HG03565 (cell line): ENCODE data around the gene PTPRG.
"Not testable (repeated sequence)": the region's sequence is repeated elsewhere in the genome, so short reads cannot be mapped to it uniquely, and the experiment has no call there.

Experiments used
- ATAC-seq: cut with Tn5 transposase; IDR thresholded peaks from one replicate; pipeline ENCODE4 v1.9.1; 2021; ENCODE audit warnings: mild to moderate bottlenecking, moderate library complexity; ENCODE audit not compliant: unreplicated experiment

PTPRG gene

DNA sequence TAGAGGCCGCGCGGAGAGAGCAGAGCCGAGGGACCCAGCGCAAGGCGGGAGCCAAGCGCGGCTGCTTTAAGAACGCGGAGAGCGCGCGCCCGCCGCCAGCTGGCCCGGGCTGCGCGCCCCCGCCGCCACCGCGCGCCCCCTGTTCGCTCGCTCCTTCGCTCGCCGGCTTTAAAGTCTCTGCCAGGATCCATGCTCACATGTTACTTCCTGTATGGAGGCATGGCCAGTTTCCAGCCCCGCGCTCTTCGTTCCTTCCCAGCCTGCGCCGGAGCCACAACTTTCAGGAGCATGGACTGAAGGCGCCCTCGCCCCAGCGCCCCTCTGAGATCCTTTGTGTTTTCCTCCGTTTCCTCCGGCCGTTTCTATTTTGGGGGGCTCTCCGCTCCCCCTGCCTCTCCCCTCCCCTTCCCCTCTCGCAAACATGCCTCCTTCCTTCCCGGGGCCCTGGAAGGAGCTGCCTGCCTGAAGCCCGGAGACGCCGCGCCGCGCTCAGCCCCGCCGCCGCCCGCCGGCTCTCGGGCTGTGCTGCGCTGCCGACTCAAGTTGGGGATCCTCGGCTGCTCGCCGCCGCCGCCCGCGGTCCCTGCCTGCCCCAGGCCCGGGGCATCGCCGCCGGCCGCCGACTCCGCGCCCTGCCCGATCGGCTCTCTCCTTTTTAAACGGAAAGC is at the start of gene PTPRG:
Gene PTPRG, plus strand, starts transcription at position 198 of the 668 bp plus-strand sequence. CDS start 717 bp downstream, outside the sequence.
- no peak for ATAC-seq

DNA sequence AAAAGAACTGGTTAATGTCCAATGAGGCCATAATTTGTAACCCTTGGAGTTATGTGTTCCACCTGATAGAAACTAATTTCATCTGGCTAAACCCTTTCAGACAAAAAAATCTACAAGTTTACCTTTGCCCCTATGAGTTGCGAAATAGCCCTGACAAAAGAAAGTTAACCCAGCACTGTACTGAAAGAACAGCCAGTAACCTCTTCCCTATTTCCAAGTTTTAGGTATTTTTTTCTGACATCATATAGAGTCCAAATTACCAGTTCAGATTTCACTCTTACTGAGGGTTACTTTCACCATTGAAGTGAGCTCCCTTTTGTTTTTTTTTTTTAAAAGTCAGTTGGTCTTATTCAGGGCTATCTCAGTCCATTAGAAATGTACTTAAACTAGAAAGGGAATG is 42.8 kb upstream of the PTPRG start:
- no peak for ATAC-seq

DNA sequence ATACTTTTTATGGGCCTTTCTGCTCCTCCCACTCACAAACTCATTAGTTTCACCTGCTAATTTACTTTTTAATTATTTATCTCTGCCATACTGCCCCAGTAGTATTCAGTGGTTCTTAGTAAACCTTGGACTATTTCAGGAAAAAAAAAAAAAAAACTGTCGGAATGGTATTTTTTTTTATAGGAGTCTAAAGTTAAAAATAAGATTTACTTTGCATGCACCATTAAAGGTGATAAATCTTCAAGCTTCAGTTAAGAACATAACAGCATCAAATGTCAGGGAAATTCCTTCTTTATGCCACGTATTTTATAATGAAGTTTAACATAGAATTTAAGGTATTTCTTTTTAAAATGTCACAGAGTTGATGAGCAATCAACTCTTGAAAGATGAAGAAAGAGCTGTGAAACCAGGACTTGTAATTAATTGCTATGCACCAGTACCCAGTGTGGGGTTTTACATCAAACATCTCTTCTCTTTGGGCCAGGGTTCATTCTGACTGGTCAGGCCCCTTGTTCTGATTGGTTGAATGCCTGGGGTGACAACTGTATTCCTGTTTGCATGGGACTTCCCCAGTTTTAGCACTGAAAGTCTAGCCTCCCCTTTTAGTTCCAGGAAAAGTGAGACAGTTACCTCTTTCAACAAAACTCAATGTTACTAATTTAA is 40.3 kb upstream of the PTPRG start:
- ATAC-seq, result peak; percentile 95

DNA sequence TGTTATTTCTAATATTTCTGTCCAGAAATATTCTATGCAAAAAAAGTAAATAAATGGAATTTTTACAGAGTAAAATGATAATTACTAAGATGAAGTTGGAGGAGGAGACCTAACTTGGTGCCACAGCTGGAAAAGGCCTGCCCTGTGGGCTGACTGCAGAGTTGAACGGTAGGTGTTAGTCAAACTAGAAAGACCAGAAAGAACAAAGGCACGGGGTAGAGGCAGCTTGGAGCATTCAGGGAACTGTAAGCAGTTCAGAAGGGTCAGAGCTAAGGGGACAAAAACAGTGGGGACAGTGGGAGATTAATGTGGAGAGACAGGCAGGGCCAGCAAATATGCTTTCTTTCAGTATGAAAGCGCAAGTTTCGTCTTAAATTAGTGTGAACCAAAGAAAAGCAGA is 39.3 kb upstream of the PTPRG start:
- ATAC-seq, result no peak

DNA sequence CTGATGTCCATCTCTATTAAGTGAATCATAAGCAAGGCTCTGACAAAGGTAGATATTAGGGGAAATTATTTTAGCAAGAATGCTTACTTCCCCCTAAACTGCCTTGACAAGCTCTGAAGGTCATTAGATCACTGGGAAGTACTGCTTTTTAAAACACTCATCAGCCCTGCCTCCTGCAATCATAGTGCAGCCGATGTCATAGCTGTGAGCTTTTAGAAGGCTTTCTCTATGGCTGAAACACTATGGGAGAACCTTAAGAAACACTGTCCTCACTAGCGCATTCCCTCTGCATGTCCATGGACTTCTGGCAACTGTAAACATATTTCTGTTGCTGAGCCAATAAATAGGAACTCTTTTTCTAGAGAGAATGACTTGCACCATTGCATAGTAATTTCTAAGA is 38.7 kb upstream of the PTPRG start:
- ATAC-seq, result no peak

DNA sequence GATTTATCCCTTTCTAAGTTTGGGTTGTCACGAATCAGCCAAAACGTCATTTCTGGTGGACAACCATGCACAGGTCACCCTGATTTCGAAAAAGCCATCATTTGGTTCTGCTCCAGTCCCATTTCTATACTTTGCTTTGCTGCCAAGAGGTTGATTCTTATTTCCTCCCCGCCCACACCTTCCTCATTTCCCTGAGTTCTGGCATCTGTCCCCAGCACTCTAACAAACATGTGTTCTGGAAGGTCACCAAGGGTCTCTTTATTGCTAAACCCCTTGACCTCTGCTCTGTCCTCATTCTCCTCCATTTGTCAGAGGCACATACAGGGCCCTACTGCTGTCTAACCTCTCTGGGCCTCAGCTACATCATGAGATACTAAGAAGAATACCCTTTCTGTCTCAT is 36.4 kb upstream of the PTPRG start:
- ATAC-seq, result no peak

DNA sequence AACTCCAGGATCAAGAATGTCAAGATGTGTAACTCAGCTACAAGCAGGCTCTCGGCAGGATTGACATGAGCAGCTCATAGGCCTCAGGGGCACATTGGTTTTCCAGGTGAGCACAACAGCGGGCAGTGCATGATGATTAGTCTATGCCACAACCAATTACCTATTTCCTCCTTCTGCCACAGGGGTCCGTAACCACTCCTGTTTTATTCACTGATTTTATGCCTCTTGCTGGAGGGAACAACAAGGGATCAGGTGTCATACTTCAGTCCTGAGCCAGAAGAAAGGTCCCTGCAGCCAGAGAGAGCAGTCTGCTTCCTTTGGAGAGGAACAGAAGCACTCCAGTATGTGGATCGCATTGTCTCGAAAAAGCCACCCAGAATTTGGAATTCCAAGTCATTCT is 35.1 kb upstream of the PTPRG start:
- ATAC-seq, result no peak

DNA sequence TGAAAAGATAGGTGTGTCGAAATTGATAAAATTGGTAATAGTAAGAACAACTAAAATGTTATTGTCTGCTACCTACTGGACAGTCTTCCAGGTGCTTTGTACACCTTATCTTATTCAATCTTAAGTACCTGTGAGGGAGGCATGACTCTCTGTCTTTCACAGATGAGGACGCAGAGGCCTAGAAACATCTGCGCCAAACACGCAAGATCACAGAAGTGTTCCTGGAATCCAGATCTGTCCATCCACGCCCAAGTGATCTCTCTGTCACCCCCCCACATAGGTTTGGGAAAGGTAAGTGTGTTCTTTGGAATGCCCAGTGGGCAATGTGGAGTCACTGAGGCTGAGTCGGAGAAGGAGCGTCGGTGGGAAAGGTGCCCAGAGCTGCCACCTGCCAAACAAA is 34.4 kb upstream of the PTPRG start:
- ATAC-seq, result no peak

DNA sequence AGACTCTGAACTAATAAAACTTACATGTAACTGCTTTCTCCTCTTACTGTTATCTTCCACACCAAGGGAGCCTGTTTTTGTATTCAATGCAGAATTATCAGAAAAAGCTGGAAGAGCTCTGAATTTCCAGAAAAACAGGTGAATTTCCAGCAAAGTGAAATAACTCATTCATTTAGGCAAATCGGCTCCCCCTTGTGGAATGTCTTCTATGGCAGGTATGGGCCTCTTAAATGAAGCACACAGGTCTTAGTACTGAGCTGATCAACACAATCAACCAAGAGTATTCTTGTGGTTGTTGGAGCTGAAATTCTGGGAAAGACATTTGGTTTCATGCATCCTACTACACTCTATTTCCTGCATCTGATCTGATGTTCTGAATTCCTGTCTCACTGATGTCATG is 31.0 kb upstream of the PTPRG start:
- ATAC-seq, result no peak

DNA sequence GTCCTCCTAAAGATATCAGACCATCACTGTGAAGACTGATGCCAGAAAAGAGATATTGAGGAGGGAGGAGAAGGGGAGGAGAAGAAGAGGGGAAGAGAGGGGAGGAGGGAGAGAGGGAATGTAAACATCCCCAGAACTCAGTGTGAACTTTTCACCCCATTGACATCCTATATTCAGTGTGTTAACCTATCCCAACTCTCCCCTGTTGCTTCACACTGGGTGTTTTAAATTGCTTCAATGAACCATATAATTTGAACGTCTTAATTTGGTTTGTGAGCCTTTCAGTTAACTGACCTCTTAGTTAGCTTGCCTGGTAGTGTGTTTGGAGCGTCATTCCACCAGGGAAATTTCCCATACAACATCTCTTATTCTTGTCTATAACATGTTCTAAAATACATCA is 29.8 kb upstream of the PTPRG start:
- ATAC-seq, result no peak

DNA sequence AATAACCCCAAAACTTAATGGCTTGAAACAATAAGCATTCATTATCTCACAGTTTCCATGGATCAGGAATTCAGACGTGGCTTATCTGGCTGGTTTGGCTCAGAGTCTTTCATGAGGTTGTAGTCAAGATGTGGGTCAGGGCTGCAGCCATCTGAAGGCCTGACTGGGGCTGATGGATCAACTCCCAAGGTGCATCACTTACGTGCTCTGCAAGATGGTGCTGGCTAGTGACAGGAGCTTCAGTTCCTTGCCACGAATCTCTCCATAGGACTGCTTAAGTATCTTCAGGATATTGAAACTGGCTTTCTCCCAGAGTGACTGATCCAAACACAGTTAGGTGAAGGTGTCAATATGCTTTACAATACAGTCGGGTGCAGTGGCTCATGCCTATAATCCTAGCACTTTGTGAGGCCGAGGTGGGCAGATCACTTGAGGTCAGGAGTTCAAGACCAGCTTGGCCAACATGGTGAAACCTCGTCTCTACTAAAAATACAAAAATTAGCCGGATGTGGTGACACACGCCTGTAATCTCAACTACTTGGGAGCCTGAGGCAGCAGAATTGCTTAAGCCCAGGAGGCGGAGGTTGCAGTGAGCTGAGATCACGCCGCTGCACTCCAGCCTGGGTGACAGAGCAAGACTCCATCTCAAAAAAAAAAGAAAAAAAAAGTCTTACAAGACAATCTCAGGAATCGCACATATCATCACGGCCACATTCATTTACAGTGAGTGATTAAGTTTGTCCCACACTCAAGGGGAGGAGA is 28.5 kb upstream of the PTPRG start:
- ATAC-seq, result no peak

DNA sequence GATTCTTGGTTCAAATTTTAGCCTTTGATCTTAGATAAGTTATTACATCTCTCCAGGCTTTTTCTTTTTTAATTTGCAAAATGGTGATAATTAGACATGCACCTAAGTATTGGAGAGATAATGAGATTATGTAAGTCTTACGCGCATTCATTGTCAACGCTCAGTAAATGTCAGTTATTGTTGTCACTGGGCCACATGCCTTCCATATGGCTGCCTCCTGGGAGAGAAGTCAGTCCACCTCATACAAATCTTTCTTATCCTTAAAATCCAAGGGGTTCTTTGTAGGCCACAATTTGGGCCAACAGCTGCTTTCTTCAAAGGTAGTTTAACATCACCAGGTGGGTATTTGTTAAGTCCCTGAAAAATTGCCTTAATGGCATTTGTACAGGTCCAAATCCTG is 25.5 kb upstream of the PTPRG start:
- no peak for ATAC-seq

DNA sequence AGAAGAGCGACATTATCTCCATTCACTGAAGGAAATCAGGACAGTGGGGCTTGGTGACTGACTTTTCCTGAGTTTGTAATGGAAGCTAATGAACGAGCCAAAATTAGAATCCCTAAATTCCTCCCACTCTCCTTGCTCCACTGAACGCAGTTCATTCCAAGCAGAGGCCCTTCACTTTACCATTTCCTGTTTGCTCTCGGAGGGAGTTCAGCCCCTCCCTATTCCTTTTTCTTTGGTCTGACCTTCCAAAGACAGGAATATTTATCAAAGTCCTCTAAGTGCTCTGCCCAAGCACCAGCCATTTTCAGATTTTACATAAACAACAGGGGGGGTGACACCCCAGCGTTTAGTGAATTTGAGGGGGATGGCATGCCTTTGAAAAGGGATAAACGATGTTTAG is 24.0 kb upstream of the PTPRG start:
- no peak for ATAC-seq

DNA sequence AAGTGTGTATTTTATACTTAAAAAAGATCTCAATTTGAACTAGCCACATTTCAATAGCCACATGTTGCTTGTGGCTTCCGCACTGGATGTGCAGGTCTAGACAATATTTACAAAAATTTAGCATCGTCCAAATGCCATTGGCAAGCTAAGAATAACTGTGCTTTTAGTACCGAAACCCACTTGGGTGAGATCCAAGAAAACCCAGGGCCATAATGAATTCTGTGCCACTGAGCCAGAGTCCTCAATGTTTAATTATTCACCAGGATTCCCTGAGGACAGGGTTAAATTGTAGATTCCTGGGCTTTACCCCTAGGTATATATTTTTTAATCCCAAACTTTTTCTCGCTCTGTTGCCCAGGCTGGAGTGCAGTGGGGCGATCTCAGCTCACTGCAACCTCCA is 22.9 kb upstream of the PTPRG start:
- ATAC-seq, result no peak

DNA sequence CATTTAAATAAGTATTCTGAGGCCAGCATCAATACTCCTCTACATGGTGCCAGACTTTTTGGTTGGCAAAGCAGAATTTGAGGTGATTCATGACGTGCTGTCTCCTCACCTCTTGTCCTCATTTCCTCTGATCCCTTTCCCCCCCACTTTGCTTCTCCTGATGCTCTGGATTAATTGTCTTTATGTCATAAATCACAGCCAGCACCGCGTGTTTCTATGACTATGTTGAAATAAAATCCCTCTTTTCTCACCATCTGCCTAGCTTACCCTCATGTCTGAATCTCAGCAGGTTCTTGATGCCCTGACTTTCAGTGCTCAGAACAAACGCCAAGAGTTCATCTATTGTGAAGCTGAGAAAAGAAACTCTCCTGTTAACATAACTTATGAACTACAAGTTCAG is 19.7 kb upstream of the PTPRG start:
- ATAC-seq, result no peak

DNA sequence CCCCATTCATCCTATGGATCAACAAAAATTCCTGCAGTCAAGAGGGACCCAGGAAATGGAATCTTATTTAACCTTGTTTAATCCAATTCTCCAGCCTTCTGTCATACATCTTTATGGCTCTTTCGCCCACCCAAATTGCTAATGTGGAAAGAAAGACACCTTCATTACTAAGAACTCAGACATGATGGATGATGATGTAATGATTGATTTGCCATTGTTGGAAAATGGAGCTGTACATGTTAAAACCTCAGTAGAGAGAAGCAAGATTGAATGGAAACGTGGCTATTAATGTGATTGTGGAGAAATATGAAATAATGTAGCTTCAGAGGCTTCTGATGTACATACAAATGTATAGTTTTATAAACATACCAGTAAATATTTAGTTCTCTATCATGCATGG is 15.7 kb upstream of the PTPRG start:
- no peak for ATAC-seq

DNA sequence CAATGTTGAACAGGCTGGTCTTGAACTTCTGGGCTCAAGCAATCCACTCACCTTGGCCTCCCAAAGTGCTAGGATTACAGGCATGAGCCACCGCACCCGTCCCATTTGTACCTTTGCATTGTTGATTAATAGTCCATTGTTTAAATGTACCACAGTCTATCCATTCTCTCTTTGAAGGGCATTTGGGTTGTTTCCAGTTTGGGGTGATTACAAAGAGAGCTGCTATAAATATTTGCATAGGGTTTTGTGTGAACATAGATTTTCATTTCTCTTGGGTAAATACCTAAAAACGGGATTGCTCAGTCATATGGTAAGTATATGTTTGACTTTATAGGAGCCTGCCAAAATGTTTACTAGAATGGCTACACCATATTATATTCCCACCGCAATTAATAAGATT is 13.7 kb upstream of the PTPRG start:
- peak; percentile 51 for ATAC-seq

DNA sequence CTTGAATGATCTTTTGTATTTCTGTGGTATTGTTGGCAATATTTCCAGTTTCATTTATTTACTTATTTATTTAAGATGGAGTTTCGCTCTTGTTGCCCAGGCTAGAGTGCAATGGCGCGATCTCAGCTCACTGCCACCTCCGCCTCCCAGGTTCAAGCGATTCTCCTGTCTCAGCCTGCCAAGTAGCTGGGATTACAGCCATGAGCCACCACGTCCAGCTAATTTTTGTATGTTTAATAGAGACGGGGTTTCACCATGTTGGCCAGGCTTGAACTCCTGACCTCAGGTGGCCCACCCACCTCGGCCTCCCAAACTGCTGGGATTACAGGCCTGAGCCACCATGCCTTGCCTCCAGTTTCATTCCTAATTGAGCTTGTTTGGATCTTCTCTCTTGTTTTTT is 8.7 kb upstream of the PTPRG start:
- ATAC-seq, result not testable (repeated sequence)

DNA sequence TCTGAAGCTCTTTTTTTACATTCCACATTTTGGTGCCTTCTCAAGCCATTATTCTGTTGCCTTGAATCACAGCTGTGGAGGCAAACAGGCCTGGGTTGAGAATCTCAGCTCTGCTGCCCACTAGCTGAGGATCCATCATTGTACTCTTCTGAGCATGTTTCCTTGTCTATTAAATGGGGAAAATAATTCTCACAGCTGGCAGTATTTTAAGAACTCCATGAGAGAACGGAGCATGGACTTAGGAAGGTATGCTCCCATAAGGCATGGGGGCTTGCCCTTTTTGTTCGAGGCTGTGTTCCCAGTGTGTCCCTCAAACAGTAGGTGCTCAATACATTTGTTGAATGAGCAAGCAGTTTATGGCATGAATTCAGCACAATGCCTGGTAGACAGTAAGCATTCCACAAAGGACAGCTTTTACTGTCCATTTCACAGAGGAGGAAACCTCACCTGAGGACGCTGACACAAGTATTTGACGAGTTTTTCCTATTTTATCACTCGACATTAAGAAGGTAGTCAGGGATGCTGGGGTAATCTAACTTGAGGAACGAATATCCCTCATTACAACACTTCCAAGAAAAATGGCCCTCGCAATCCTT is 2.1 kb upstream of the PTPRG start:
- ATAC-seq, result no peak

DNA sequence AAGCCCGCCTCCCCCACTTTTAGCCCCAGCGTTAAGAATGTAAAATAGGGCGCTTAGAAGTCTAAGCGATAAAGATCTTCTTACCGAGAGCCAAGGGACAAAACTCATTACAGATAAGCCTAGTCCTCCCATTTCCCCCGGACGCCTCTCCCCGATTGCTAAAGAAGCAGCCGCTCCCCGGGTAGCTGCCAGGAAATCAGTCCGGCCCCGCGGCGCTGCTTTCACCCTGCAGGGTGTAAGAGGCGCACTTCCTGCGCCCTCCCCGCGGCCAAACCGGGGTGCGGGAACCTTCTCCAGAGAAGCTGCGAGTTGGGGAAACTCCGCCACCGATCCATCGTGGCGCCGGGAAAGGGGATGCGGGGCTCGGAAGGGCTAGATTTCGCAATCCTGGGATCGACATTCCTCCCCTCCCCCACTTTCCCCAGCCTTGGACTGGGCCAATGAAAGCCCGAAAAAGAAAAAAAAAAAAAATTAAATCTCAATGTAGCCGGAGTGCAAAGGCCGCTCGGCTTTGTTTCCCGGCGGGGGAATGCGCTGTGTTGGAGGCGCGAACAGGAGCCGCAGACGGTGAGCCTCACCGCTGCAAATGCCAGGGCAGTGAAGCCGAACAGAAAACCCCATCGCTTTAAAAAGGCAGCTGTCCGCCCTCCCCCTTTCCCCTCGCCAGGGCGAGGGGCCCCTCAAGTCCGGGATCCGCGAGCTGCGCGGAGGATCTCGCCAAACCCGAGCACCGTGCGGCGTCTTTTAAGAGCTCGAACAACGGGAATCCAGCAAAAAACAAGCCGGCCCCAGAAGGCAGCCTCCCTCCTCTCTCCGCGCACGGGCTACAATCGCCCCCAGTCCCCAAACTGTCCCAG is 626 bp upstream of the PTPRG start:
- ATAC-seq, result no peak
